SK-N-SH (cell line): ENCODE measurements around the gene MAPKAP1. TPM values are rescaled to one million over a fixed set of nuclear protein-coding genes. Genes with fewer than 3 reads are reported as not detected.

Source experiments
- CTCF ChIA-PET: fragments of 300-600, 350-600 bp; formaldehyde crosslinking; extraction: SDS; loops from one replicate; lab custom pipeline; 2021; lab: Yijun Ruan, JAX
- POLR2A ChIA-PET: fragments of 350-600 bp; sonication (Branson Sonifier 250); formaldehyde crosslinking; extraction: SDS; loops from one replicate; lab custom pipeline; 2020; ENCODE audit warnings: antibody characterized with exemption, inconsistent platforms; lab: Yijun Ruan, JAX
- DNase-seq: peaks from one replicate; pipeline ENCODE4 v3.0.0; 2012
- H2AFZ ChIP-seq: fragments of 200-600 bp; sonication (generic); 2 replicates; pipeline ENCODE4 v1.8.1; 2016; ENCODE audit warnings: antibody characterized with exemption, mild to moderate bottlenecking, low read depth
- H3F3A ChIP-seq: fragments of 200-600 bp; sonication (generic); replicated peaks from 2 replicates; pipeline ENCODE3; 2016; ENCODE audit warnings: antibody characterized with exemption, mild to moderate bottlenecking; ENCODE audit not compliant: insufficient read depth
- H3K27ac ChIP-seq, 2 experiments: fragments of 200-500 bp in 1 of 2; fragments of 200-600 bp in 1 of 2; sonication (Bioruptor generic) in 1 of 2; sonication (generic), shearing (Covaris generic) in 1 of 2; 2 replicates each; pipeline versions ENCODE4 v1.5.1 to v1.6.1; 2014 to 2016; ENCODE audit warnings: low read depth in 2 of 2, inconsistent platforms in 1 of 2, low read length in 1 of 2, mild to moderate bottlenecking in 1 of 2, mixed read lengths in 1 of 2
- H3K27me3 ChIP-seq: fragments of 200-600 bp; sonication (generic), shearing (Covaris generic); 2 replicates; pipeline ENCODE4 v1.6.1; 2016; ENCODE audit warnings: mixed run types; ENCODE audit not compliant: insufficient read depth
- H3K36me3 ChIP-seq, 2 experiments: fragments of 200-500 bp in 1 of 2; fragments of 200-600 bp in 1 of 2; sonication (Bioruptor generic) in 1 of 2; sonication (generic) in 1 of 2; replicated peaks in 1 of 2; 2 replicates each; pipeline versions ENCODE3 to v1.5.1; 2014 to 2016; ENCODE audit warnings: low read length in 1 of 2, mild to moderate bottlenecking in 1 of 2; ENCODE audit not compliant: insufficient read depth in 2 of 2, control insufficient read depth in 1 of 2
- H3K4me1 ChIP-seq, 2 experiments: fragments of 200-500 bp in 1 of 2; fragments of 200-600 bp in 1 of 2; sonication (Bioruptor generic) in 1 of 2; sonication (generic), shearing (Covaris generic) in 1 of 2; 2 replicates each; pipeline versions ENCODE4 v1.5.1 to v1.6.1; 2014 to 2016; ENCODE audit warnings: low read depth in 1 of 2, low read length in 1 of 2, mixed run types in 1 of 2; ENCODE audit not compliant: insufficient read depth in 2 of 2, control insufficient read depth in 1 of 2
- H3K4me2 ChIP-seq: fragments of 200-600 bp; sonication (generic), shearing (Covaris generic); 2 replicates; pipeline ENCODE4 v1.6.1; 2017; ENCODE audit warnings: mixed run types
- H3K4me3 ChIP-seq, 2 experiments: fragments of 200-500 bp in 1 of 2; fragments of 200-600 bp in 1 of 2; sonication (Bioruptor generic) in 1 of 2; sonication (generic), shearing (Covaris generic) in 1 of 2; 2 replicates each; pipeline versions ENCODE4 v1.5.1 to v1.8.1; 2014 to 2016; ENCODE audit warnings: low read depth in 2 of 2, inconsistent platforms in 1 of 2, low read length in 1 of 2, mild to moderate bottlenecking in 1 of 2, mixed read lengths in 1 of 2, moderate library complexity in 1 of 2
- H3K79me2 ChIP-seq: fragments of 200-600 bp; sonication (generic); 2 replicates; pipeline ENCODE4 v1.8.1; 2017; ENCODE audit warnings: mild to moderate bottlenecking; ENCODE audit not compliant: insufficient read depth
- H3K9ac ChIP-seq: fragments of 200-600 bp; sonication (generic); 2 replicates; pipeline ENCODE4 v1.6.1; 2017; ENCODE audit warnings: mixed run types
- H3K9me2 ChIP-seq: fragments of 200-600 bp; sonication (generic); 2 replicates; pipeline ENCODE4 v1.6.1; 2017; ENCODE audit warnings: mixed run types
- H3K9me3 ChIP-seq: fragments of 200-600 bp; sonication (generic); 2 replicates; pipeline ENCODE4 v1.6.1; 2017; ENCODE audit warnings: mixed run types, mild to moderate bottlenecking, moderate library complexity
- H4K20me1 ChIP-seq: fragments of 200-600 bp; sonication (generic); 2 replicates; pipeline ENCODE4 v1.6.1; 2017; ENCODE audit warnings: mild to moderate bottlenecking, mixed run types; ENCODE audit not compliant: insufficient read depth
- CHD2 ChIP-seq: fragments of 150-350 bp; IDR thresholded peaks from 2 replicates; pipeline ENCODE4 v1.6.1; 2018; ENCODE audit warnings: low read length; ENCODE audit not compliant: partially characterized antibody
- ELF1 ChIP-seq: IDR thresholded peaks from 2 replicates; pipeline ENCODE4 v1.4.0; 2012
- FOSL2 ChIP-seq: IDR thresholded peaks from 2 replicates; pipeline ENCODE4 v1.4.0; 2012; ENCODE audit warnings: low read depth, mild to moderate bottlenecking, moderate library complexity, borderline replicate concordance
- FOXJ3 ChIP-seq: sonication (generic); formaldehyde crosslinking; IDR thresholded peaks from 2 replicates; pipeline ENCODE4 v1.5.1; 2020; ENCODE audit warnings: mild to moderate bottlenecking, missing genetic modification reagents
- FOXM1 ChIP-seq: IDR thresholded peaks from 2 replicates; pipeline ENCODE4 v1.4.0; 2012; ENCODE audit warnings: low read depth, mild to moderate bottlenecking
- GABPA ChIP-seq: IDR thresholded peaks from 2 replicates; pipeline ENCODE4 v1.4.0; 2012; ENCODE audit warnings: low read depth, mild to moderate bottlenecking
- NFIC ChIP-seq: IDR thresholded peaks from 2 replicates; pipeline ENCODE4 v1.4.0; 2012; ENCODE audit warnings: borderline replicate concordance
- POLR2AphosphoS5 ChIP-seq: IDR thresholded peaks from 2 replicates; pipeline ENCODE4 v1.6.1; 2012; ENCODE audit warnings: low read depth, low read length
- RCOR1 ChIP-seq: fragments of 150-350 bp; IDR thresholded peaks from 2 replicates; pipeline ENCODE4 v1.6.1; 2017; ENCODE audit warnings: antibody characterized with exemption, low read length
- RFX5 ChIP-seq: IDR thresholded peaks from 2 replicates; pipeline ENCODE4 v1.6.1; 2012; ENCODE audit warnings: mild to moderate bottlenecking, improper control_type of control experiment, low read length
- SIN3A ChIP-seq: IDR thresholded peaks from 2 replicates; pipeline ENCODE4 v1.6.1; 2012; ENCODE audit warnings: low read depth, mild to moderate bottlenecking, low read length, moderate library complexity, borderline replicate concordance
- SMC3 ChIP-seq: IDR thresholded peaks from 2 replicates; pipeline ENCODE4 v1.6.1; 2012; ENCODE audit warnings: low read depth, low read length, improper control_type of control experiment
- TAF1 ChIP-seq: IDR thresholded peaks from 2 replicates; pipeline ENCODE4 v1.6.1; 2012; ENCODE audit warnings: low read depth, mild to moderate bottlenecking, low read length, moderate library complexity, borderline replicate concordance
- YY1 ChIP-seq: IDR thresholded peaks from 2 replicates; pipeline ENCODE4 v1.4.0; 2012; ENCODE audit warnings: low read depth, mild to moderate bottlenecking
- WGBS: methylation state at CpG from one replicate; pipeline ENCODE4 v1.1.6; 2017; ENCODE audit warnings: low lambda C conversion rate; 5-methylcytosine and 5-hydroxymethylcytosine counted together
- polyA plus RNA-seq, 3 experiments: library from polyadenylated mRNA; depleted of rRNA; stranded (reverse); fragments of >200 nt; gene quantifications; 2 replicates each; pipeline ENCODE4 v1.2.3, GENCODE V29; 2012
- TF ChIP-seq, protein P1 (sequence below): IDR thresholded peaks from 2 replicates; pipeline ENCODE4 v1.6.1; 2012; ENCODE audit warnings: mild to moderate bottlenecking, low read depth, low read length, moderate library complexity
- TF ChIP-seq, protein P2 (sequence below): fragments of 150-350 bp; IDR thresholded peaks from 2 replicates; pipeline ENCODE4 v1.6.1; 2016; ENCODE audit warnings: mild to moderate bottlenecking, low read depth, low read length
- TF ChIP-seq, protein P3 (sequence below): IDR thresholded peaks from 2 replicates; pipeline ENCODE4; 2012

Gene MAPKAP1
- polyA plus RNA-seq, 1 of the 3 experiments (the other 2 are of a cell fraction): 117 TPM

DNA sequence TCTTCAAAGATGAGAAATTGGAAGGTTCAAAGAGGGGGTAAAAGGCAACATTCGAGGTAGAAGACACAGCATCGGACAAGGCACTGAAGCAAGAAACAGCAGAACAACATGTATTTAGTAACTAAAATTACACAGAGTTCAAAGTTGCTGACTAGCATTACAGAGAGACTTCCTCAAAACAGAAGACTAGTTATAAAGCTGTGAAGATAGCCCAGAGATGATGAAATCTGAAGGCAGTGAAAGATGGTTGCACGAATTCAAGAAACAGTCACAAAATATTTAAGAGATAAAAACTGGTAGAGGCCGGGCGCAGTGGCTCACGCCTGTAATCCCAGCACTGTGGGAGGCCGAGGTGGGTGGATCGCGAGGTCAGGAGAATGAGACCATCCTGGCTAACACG, 16.3 kb downstream of the MAPKAP1 start:
- no peak for DNase-seq
- Histone ChIP-seq H3K27me3 (no peaks in the 10 kb centered on the region), H3K9me3 (no peaks in the 10 kb centered on the region), H3F3A (no peaks in the 10 kb centered on the region), H3K79me2 (peaks cover 93% of the 10 kb centered on the region), H3K27ac (no peak overlapping the region), H3K9me2 (no peaks in the 10 kb centered on the region), H3K9ac (no peak overlapping the region), H3K36me3 (peaks cover 0 to 10% of the 10 kb centered on the region in 2 experiments), H3K4me2 (no peak overlapping the region), H3K4me1 (0 out of 4 replicates have a peak, but pooled peaks cover 0 to 4% of the 10 kb centered on the region in 2 experiments), H2AFZ (no peak overlapping the region), H4K20me1 (no peaks in the 10 kb centered on the region), H3K4me3 (no peak overlapping the region)
- ChIA-PET CTCF (no interaction called here), POLR2A (no interaction called here)
- 92% methylated on average over 10 of the region's 10 CpGs for WGBS
- TF ChIP-seq POLR2AphosphoS5 (no peak), ELF1 (no peak), TAF1 (no peak), YY1 (no peak), NFIC (no peak), GABPA (no peak), FOXM1 (no peak), SMC3 (no peak), CHD2 (no peak), FOXJ3 (CRISPR knock-in tag) (no peak), RCOR1 (no peak), RFX5 (no peak), FOSL2 (no peak), SIN3A (no peak)
- TF ChIP-seq, protein P1, sequence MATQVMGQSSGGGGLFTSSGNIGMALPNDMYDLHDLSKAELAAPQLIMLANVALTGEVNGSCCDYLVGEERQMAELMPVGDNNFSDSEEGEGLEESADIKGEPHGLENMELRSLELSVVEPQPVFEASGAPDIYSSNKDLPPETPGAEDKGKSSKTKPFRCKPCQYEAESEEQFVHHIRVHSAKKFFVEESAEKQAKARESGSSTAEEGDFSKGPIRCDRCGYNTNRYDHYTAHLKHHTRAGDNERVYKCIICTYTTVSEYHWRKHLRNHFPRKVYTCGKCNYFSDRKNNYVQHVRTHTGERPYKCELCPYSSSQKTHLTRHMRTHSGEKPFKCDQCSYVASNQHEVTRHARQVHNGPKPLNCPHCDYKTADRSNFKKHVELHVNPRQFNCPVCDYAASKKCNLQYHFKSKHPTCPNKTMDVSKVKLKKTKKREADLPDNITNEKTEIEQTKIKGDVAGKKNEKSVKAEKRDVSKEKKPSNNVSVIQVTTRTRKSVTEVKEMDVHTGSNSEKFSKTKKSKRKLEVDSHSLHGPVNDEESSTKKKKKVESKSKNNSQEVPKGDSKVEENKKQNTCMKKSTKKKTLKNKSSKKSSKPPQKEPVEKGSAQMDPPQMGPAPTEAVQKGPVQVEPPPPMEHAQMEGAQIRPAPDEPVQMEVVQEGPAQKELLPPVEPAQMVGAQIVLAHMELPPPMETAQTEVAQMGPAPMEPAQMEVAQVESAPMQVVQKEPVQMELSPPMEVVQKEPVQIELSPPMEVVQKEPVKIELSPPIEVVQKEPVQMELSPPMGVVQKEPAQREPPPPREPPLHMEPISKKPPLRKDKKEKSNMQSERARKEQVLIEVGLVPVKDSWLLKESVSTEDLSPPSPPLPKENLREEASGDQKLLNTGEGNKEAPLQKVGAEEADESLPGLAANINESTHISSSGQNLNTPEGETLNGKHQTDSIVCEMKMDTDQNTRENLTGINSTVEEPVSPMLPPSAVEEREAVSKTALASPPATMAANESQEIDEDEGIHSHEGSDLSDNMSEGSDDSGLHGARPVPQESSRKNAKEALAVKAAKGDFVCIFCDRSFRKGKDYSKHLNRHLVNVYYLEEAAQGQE: no peak
- TF ChIP-seq, protein P2, sequence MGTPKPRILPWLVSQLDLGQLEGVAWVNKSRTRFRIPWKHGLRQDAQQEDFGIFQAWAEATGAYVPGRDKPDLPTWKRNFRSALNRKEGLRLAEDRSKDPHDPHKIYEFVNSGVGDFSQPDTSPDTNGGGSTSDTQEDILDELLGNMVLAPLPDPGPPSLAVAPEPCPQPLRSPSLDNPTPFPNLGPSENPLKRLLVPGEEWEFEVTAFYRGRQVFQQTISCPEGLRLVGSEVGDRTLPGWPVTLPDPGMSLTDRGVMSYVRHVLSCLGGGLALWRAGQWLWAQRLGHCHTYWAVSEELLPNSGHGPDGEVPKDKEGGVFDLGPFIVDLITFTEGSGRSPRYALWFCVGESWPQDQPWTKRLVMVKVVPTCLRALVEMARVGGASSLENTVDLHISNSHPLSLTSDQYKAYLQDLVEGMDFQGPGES: no peak
- TF ChIP-seq, protein P3, sequence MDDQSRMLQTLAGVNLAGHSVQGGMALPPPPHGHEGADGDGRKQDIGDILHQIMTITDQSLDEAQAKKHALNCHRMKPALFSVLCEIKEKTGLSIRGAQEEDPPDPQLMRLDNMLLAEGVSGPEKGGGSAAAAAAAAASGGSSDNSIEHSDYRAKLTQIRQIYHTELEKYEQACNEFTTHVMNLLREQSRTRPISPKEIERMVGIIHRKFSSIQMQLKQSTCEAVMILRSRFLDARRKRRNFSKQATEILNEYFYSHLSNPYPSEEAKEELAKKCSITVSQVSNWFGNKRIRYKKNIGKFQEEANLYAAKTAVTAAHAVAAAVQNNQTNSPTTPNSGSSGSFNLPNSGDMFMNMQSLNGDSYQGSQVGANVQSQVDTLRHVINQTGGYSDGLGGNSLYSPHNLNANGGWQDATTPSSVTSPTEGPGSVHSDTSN: no peak
